ENCODE data around the gene GPHB5. TPM values are rescaled to one million over a fixed set of nuclear protein-coding genes. Genes with fewer than 3 reads are reported as not detected.
"Not testable (repeated sequence)": the region's sequence is repeated elsewhere in the genome, so short reads cannot be mapped to it uniquely, and the experiment has no call there.

The GPHB5 gene
- total and polyA plus RNA-seq, 12 donors: not detected

DNA sequence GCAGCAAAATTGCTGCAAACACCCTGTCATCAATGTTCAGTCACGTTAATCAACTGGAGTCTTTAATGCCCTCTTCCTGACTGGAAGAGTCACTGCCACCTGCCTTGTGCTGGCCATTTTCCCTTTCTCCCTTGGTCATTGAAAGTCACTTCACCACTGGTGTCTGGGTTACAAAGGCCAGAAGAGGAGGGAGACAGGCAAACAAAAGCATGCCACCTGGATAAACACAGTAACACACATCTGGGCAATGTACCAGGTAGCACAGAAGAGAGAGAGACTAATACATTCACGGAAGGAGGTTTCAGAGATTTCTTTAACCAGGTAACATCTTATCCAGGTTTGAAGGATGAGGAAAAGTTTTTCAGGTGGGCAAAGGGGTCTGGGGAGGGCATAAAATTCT lies 32.7 kb downstream of the GPHB5 start:
- H3K27me3 ChIP-seq: no peaks in the 10 kb centered on the region
- ATAC-seq (no peak), DNase-seq (no peak)
- intact Hi-C loops (cut with DNase I): no loop called here
- TF ChIP-seq, protein P1, sequence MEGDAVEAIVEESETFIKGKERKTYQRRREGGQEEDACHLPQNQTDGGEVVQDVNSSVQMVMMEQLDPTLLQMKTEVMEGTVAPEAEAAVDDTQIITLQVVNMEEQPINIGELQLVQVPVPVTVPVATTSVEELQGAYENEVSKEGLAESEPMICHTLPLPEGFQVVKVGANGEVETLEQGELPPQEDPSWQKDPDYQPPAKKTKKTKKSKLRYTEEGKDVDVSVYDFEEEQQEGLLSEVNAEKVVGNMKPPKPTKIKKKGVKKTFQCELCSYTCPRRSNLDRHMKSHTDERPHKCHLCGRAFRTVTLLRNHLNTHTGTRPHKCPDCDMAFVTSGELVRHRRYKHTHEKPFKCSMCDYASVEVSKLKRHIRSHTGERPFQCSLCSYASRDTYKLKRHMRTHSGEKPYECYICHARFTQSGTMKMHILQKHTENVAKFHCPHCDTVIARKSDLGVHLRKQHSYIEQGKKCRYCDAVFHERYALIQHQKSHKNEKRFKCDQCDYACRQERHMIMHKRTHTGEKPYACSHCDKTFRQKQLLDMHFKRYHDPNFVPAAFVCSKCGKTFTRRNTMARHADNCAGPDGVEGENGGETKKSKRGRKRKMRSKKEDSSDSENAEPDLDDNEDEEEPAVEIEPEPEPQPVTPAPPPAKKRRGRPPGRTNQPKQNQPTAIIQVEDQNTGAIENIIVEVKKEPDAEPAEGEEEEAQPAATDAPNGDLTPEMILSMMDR (IDR thresholded peaks at IDR 0.05): no peak
- peaks cover 0 to 7% (median 0%) of the 10 kb centered on the region in 9 donors for H3K4me1 ChIP-seq
- H3K27ac ChIP-seq: no peak overlapping the region
- WGBS, 2 donors: 85 to 92% methylated on average over 2 of the region's 2 CpGs
- peaks cover 0 to 94% (median 6%) of the 10 kb centered on the region in 9 donors for H3K36me3 ChIP-seq
- no peaks in the 10 kb centered on the region for H3K9me3 ChIP-seq
- H3K4me3 ChIP-seq: no peak overlapping the region

DNA sequence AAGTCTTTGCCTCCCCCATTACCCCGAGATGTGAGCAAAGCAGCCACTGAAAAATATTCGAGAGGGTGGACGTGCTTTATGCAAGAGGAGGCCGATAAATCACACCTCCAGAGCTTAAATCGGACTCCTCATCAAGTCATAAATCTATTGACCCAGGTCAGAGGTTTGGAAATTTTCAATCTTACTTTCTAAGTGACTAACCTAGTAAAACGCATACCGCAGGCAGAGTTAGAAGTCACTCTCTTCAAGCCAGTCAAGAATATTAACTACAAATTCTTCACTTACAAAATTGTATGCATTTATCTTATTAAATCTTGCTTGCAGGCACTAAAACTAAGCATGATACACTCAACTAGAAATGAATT lies 34.9 kb downstream of the GPHB5 start:
- Histone ChIP-seq H3K9me3 (no peaks in the 10 kb centered on the region), H3K27ac (peak overlapping the region in 1 of 10 donors; percentile 38), H3K27me3 (no peaks in the 10 kb centered on the region), H3K36me3 (peaks cover 0 to 86% (median 6%) of the 10 kb centered on the region in 9 donors), H3K4me1 (peaks cover 0 to 7% (median 0%) of the 10 kb centered on the region in 9 donors), H3K4me3 (no peak overlapping the region)
- intact Hi-C loops (cut with DNase I): no loop called here
- WGBS, 2 donors: 76 to 80% methylated on average over 7 of the region's 7 CpGs
- TF ChIP-seq, protein P1 (IDR thresholded peaks at IDR 0.05): no peak
- no peak for DNase-seq
- ATAC-seq: no peak

DNA sequence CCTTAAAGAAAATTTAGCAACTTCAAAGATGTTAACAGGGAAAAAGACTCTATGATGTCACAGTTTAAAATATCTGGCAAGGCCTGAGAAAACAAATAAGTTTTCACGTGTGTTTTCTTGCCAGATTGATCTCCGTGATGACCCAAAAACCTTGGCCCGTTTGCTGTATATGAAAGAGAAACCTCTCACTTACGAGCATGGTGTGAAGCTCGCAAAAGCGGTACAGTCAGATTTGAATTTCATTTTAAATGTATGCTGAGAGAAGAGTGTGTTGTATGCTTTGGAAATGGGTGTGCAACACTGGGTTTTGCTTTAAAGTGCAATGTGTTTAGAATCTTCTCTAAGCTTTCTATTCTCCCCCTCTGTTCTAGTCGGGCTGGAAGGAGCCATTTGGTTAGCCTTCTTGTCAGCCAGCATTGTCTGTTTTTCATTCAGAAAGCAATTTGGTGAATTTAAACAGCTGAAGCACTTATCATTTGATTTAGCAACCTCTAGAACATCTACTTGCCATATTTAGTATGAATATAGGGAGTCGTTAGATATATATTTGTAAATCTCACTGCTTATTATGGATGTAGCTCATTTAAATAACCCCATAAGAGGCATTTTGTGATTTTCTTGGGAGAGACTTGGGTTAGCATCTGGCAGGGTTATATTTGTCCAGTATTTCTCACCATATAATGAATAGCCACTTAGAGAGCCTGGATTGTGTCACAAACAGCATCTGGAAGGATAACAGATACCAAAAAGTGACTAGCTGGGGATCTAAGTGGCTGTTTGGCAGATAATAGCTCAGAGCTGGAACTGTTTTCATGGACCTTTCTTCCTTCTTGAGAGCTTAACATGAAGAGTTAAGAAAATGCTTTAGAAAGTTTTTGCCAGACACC lies 35.5 kb downstream of the GPHB5 start:
- DNase-seq (no peak), ATAC-seq (peak in 3 of 8 donors; percentile 12 to 58 (median 31))
- TF ChIP-seq, protein P1 (IDR thresholded peaks at IDR 0.05): no peak
- no peaks in the 10 kb centered on the region for H3K9me3 ChIP-seq
- no peaks in the 10 kb centered on the region for H3K27me3 ChIP-seq
- H3K36me3 ChIP-seq: peaks cover 0 to 80% (median 6%) of the 10 kb centered on the region in 9 donors
- H3K4me1 ChIP-seq: peaks cover 0 to 7% (median 0%) of the 10 kb centered on the region in 9 donors
- intact Hi-C loops (cut with DNase I): no loop called here
- 65 to 68% methylated on average over 8 of the region's 8 CpGs for WGBS, 2 donors
- peak overlapping the region in 3 of 10 donors; percentile 13 to 38 (median 28) for H3K27ac ChIP-seq
- no peak overlapping the region for H3K4me3 ChIP-seq

DNA sequence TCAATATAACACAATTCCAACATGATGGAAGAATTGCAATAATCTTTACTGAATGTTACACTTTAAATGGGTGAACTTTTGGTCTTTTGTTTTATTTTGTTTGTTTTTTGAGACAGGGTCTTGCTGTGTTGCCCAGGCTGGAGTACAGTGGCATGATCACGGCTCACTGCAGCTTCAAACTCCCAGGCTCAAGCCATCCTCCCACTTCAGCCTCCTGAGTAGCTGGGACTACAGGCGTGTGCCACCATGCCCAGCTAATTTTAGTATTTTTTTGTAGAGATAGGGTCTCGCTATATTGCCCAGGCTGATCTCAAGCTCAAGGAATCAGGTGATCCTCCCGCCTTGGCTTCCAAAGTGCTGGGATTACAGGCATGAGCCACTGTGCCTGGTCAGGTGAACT lies 38.8 kb downstream of the GPHB5 start:
- Histone ChIP-seq H3K36me3 (peaks cover 0 to 47% (median 0%) of the 10 kb centered on the region in 9 donors), H3K4me1 (peaks cover 0 to 22% (median 5%) of the 10 kb centered on the region in 9 donors)
- DNase-seq, H3K9me3 ChIP-seq, H3K27me3 ChIP-seq, H3K27ac ChIP-seq, ATAC-seq, H3K4me3 ChIP-seq: not testable (repeated sequence)
- intact Hi-C loops (cut with DNase I): loop anchor here in 8 of 10 donors (5.0 kb wide), 4 partner anchors 103 to 1118 kb away; no protein-coding TSS in a partner anchor
- 96 to 97% methylated on average over 4 of the region's 4 CpGs for WGBS, 2 donors

Measured in heart right ventricle (tissue), 16 donors.